Measurements from ENCODE around the gene MRPL14. TPM values are rescaled to one million over a fixed set of nuclear protein-coding genes. Genes with fewer than 3 reads are reported as not detected.

Gene MRPL14
- total and polyA plus RNA-seq, 10 of the 15 experiments (the other 5 are each of a cell fraction or from before 2014, with no cell fraction given) = 80.5 to 294 (median 122) TPM

GRCh38 chr6:44072959-44073611 lies 54.2 kb downstream of the MRPL14 start (continued):
- no peak for TF ChIP-seq ZBTB33 (IDR thresholded peaks at IDR 0.05)
- TF ChIP-seq YY1 (IDR thresholded peaks at IDR 0.05; ENCODE audit: low read depth, low read length) = peak; percentile 57; the same call in 1 of the 2 replicates
- no peak for TF ChIP-seq EED (IDR thresholded peaks at IDR 0.05; ENCODE audit: low read depth)
- no peak for TF ChIP-seq BCL11A (IDR thresholded peaks at IDR 0.05; ENCODE audit: low read depth, low read length)
- TF ChIP-seq CEBPZ (IDR thresholded peaks at IDR 0.05; ENCODE audit: low read depth, low read length) = no peak
- no peak for TF ChIP-seq ZNF622 (IDR thresholded peaks at IDR 0.05)
- TF ChIP-seq MAX (IDR thresholded peaks at IDR 0.05; ENCODE audit: low read depth, low read length) = no peak; the same call in 1 of the 2 replicates
- no peak for TF ChIP-seq MTA3 (IDR thresholded peaks at IDR 0.05; ENCODE audit: borderline replicate concordance, low read length)
- no peak for TF ChIP-seq SUZ12 (IDR thresholded peaks at IDR 0.05; ENCODE audit: unreplicated experiment)
- TF ChIP-seq ZNF592 (IDR thresholded peaks at IDR 0.05) = no peak
- peak; percentile 90 for TF ChIP-seq TCF3 (IDR thresholded peaks at IDR 0.05; ENCODE audit: borderline replicate concordance, insufficient read depth, low read depth, low read length)
- no peak for TF ChIP-seq TAF1 (IDR thresholded peaks at IDR 0.05; ENCODE audit: borderline replicate concordance, low read depth, low read length)
- TF ChIP-seq E4F1 (IDR thresholded peaks at IDR 0.05; ENCODE audit: borderline replicate concordance, partially characterized antibody) = no peak
- TF ChIP-seq IKZF1 (conservative IDR thresholded peaks at IDR 0.05) = peak; percentile 54

All from GM12878 (cell line).